Endothelial cell of hepatic sinusoid (primary cell): Measurements from ENCODE around the gene ATG10.
"Not testable (repeated sequence)": the region's sequence is repeated elsewhere in the genome, so short reads cannot be mapped to it uniquely, and the experiment has no call there.

Source experiments
- in situ Hi-C: cut with HindIII; loops from 2 replicates; pipeline ENCODE4 v1.10.0; 2017; ENCODE audit warnings: low sequenced_read_pairs

Gene ATG10

GRCh38 chr5:82269363-82269762, 297.5 kb downstream of the ATG10 start:
- in situ Hi-C loops: not testable (repeated sequence)

- in situ Hi-C loops: not testable (repeated sequence)
Measured at GRCh38 chr5:82272571-82273356, 300.9 kb downstream of the ATG10 start.

GRCh38 chr5:82273426-82273825, 301.6 kb downstream of the ATG10 start:
- in situ Hi-C loops: not testable (repeated sequence)

DNA sequence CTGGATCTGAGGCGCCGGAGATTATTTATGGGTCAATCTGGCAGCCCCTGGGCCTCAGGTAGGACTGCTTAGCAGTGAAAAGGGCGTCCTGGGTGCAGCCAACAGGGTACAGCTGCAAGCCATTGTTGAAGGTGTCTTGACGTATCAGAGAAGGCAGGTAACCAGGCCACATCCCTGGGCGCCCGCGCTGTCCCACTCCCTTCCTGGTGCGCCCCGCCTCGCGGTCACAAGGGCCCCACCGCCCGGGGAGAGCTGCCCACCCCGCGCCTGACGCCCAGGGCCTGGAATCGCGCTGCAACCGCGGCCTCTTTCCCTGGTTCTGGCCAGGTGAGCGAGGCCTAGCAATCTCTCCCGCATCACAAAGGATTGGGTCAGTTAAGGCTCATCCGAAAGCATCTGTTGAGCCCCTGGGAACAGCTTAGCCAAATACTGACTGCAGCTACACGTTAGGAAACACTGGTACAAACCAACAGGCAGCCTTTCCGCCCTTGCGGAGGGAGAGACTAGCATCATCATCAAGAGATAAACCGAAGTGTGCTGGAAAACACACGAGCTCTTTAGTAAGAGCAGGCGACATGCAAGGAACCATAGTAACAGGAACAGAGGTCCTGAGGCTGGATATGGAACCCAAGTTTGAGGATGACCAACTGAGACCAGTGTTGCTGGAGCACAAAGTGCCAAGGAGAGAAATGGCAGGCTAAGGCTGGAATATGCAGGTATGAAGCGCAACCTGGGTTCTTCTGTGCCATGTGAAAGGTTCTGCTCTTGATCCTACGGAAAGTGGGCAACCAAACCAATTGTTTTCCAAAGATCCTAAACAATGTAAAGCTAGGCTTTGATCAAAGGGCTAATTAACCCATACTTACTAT, 302.8 kb downstream of the ATG10 start:
- in situ Hi-C loops: no loop called here

- in situ Hi-C loops: no loop called here
Measured at GRCh38 chr5:82275216-82275664, 303.4 kb downstream of the ATG10 start.

- in situ Hi-C loops: no loop called here
Measured at GRCh38 chr5:82276800-82277612, 305.2 kb downstream of the ATG10 start.

DNA sequence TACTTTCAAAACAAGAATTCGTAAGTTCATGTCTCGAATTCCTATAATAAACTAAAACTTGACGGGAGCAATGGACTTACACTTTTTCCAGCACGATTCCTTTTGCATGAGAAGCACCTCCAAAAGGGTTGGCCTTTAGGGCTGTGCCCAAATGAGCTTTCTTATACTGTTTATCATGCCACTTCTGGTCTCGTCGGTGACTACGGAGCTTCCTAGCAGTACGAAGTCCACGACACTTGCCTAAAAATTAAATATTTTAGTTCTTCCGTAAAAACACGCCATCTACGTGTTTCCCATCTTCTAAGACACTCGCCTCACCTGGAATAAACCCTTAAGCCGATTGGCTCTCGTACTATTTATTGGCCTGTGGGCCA, 305.8 kb downstream of the ATG10 start:
- in situ Hi-C loops: no loop called here

DNA sequence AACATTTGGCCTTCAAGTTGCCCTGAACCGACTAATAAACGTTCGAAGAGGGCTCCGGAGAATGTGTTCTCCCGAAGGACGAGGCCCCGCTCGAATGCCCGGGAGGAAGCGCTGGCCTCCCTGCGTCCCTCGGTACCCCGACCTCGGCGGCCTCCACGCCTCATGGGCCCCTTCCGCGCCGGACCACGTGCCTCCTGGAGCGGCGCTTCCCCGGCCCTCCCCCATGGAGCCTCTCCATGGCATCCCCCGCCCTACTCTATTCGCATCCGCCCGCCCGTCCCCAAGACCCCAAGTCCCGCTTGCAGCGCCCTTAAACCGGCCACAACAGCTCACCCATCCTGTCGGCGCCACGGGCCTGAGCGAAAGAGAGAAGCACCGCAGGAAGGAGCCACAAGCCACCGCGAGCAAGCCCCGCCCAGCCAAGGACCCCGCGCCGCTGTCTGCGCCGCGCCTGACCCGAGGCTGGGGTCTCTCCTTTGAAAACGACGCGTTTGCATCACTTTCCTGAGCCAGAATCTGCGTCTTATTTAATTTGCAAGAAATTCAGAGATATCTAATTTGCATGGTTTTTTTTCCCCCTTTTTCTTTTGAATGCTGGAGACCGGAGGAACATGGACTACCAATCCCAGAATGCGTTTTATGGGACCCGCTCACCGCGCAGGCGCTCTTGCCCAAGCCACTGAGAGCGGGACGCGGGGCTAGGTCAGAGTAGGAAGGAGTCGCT, 306.3 kb downstream of the ATG10 start, which contains the start of gene RPS23:
RPS23 (minus strand) TSS at position 368 of the 724 bp plus-strand sequence; CDS start at position 337, 31 bp downstream.
- in situ Hi-C loops: no loop called here

DNA sequence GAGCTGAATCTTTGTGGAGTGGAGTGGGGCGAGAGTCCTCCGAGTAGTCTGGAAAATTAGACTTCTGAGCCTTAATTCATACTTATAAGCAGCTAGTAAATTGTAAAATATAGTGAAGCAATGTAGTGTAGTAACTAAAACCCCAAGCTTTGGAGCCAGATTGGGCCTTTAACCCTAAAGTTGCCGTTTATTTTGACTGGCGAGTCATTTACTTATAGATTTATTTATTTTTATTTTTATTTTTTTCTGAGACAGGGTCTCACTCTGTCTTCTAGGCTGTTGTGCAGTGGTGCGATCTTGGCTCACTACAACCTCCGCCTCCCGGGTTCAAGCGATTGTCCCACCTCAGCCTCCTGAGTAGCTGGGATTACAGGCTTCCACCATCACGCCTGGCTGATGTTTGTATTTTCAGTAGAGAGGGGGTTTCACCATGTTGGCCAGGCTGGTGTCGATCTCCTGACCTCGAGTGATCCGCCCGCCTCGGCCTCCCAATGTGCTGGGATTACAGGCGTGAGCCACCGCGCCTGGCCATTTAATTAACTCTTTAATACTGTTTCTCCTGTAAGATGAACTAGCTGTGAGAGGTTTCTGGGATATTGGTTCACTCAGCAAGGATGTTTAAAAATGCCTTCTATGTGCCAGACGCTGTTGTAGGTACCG, 307.0 kb downstream of the ATG10 start:
- in situ Hi-C loops: no loop called here

- in situ Hi-C loops: no loop called here
Measured at GRCh38 chr5:82283893-82284292, 312.1 kb downstream of the ATG10 start.

GRCh38 chr5:82285206-82285605, 313.4 kb downstream of the ATG10 start:
- in situ Hi-C loops: no loop called here

DNA sequence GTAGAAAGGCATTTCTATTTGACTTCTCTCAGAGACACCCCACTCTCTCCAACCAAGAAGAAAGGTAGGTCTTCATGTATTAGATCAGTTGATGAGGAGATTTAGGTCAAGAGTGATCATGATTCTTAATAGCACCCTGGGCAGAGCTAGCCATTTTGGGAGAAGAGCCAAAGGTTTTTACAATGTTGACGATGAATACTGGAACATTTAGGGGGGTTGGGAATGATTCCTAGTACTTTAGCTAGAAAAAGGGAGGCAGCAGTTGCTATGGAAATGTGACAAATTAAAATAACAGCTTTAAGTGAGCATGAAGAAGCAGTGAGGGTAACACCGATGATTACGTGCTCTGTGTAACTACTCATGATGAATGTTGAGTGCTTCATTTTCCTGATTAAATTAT, 315.8 kb downstream of the ATG10 start:
- in situ Hi-C loops: no loop called here

- in situ Hi-C loops: no loop called here
Measured at GRCh38 chr5:82290005-82290404, 318.2 kb downstream of the ATG10 start.

DNA sequence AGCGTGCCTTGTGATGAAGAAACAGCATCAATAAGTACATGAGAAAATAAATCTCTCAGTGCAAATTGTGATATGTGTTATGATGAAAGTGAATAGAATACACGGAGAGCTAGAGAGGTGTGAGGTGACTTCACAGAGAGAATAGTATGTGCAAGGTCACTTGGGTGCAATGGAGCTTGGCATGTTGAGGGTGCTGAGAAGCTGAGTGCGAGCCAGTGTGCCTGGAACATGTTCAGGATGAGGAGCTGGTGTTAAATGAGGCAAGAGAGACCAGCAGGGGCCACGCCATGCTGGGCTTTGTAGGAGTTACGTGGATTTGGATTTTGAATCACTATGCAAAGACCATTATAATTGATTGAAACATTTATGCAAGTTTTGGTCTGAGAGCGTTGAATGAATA, 319.1 kb downstream of the ATG10 start:
- in situ Hi-C loops: no loop called here

- in situ Hi-C loops: no loop called here
Measured at GRCh38 chr5:82291420-82291819, 319.6 kb downstream of the ATG10 start.

DNA sequence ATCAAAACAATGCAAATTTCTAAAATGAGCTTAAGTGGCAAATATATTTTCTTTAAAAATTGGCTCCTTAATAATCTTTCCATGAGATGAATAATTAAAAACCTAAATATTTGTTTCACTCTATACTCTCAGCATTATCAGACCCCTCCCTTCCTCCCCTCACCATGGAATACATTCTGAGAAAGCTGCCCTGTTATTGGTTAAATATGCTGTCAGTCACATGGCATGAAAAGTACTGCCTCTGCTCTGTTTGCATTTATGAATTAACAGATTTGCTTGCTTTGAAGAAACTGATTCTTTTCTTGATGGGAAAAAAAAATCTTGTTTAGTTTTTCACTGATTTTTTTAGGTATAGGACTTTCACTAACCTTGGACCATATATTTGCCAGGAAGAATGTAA, 323.3 kb downstream of the ATG10 start:
- in situ Hi-C loops: no loop called here

GRCh38 chr5:82295959-82296531, 324.2 kb downstream of the ATG10 start:
- in situ Hi-C loops: no loop called here

- in situ Hi-C loops: no loop called here
Measured at GRCh38 chr5:82296929-82297328, 325.1 kb downstream of the ATG10 start.

DNA sequence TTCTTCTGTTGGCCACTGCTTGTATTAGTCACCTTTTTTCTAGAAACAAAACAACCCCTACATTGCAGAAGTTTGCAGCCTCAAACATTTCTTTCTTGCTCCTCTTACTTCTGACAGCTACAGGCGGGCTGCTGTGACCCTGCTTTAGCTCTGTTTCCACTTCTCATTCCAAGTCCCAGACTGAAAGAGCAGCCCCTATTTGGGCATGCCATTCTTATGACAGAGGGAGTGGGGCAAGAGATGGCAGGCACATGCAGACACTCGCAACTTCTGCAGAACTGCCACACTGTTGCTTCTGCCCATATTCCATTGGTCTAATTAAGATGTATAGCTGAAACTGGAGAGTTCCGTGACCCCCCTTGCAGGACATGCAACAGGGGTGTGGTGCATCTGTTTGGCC, 325.9 kb downstream of the ATG10 start:
- in situ Hi-C loops: no loop called here

DNA sequence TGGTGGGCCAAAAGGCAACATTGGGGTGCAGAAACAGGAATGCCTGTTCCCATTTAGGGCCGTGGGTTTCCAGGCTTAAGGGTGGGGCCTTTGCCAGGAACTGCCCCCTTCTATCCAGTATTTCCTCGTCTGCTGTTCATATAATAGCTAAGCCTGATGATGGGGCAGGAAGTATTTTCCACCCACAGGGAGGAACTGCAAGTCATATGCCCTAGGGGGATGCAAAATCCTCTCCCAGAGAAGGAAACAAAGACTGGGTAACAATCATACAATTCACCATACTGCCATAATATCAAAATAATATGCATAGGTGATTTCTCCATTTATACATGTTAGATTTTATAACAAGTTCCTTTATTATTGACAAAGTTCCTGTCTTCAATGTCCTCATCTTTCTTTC, 326.8 kb downstream of the ATG10 start:
- in situ Hi-C loops: no loop called here
